ENCODE measurements around the gene SNX24.

SNX24 gene

GRCh38 chr5:122921826-122922225 lies 76.4 kb downstream of the SNX24 start:
- DNase-seq (ENCODE audit: low read depth in 2 of 2) = no peak

GRCh38 chr5:122924203-122924602 lies 78.8 kb downstream of the SNX24 start:
- DNase-seq (ENCODE audit: low read depth in 2 of 2) = no peak

GRCh38 chr5:122924719-122925395 lies 79.4 kb downstream of the SNX24 start:
- DNase-seq (ENCODE audit: low read depth in 2 of 2) = no peak

- no peak for DNase-seq (ENCODE audit: low read depth in 2 of 2)
Observed at GRCh38 chr5:122929001-122929400, 83.6 kb downstream of the SNX24 start.

GRCh38 chr5:122929980-122930379 lies 84.6 kb downstream of the SNX24 start:
- DNase-seq (ENCODE audit: low read depth in 2 of 2) = no peak

- DNase-seq (ENCODE audit: low read depth in 2 of 2) = no peak
Observed at GRCh38 chr5:122933956-122934355, 88.5 kb downstream of the SNX24 start.

GRCh38 chr5:122936088-122936487 lies 90.7 kb downstream of the SNX24 start:
- no peak for DNase-seq (ENCODE audit: low read depth in 2 of 2)

- DNase-seq (ENCODE audit: low read depth in 2 of 2) = no peak
Observed at GRCh38 chr5:122937914-122938313, 92.5 kb downstream of the SNX24 start.

GRCh38 chr5:122940890-122941289 lies 95.5 kb downstream of the SNX24 start:
- DNase-seq (ENCODE audit: low read depth in 2 of 2) = no peak

- DNase-seq (ENCODE audit: low read depth in 2 of 2) = no peak
Observed at GRCh38 chr5:122941737-122942136, 96.3 kb downstream of the SNX24 start.

GRCh38 chr5:122942164-122942914 lies 96.9 kb downstream of the SNX24 start:
- no peak for DNase-seq (ENCODE audit: low read depth in 2 of 2)

- no peak for DNase-seq (ENCODE audit: low read depth in 2 of 2)
Observed at GRCh38 chr5:122943050-122943698, 97.8 kb downstream of the SNX24 start.

GRCh38 chr5:122944051-122944450 lies 98.6 kb downstream of the SNX24 start:
- no peak for DNase-seq (ENCODE audit: low read depth in 2 of 2)

GRCh38 chr5:122947372-122947771 lies 102.0 kb downstream of the SNX24 start:
- no peak for DNase-seq (ENCODE audit: low read depth in 2 of 2)

- DNase-seq (ENCODE audit: low read depth in 2 of 2) = no peak
Observed at GRCh38 chr5:122947772-122948171, 102.4 kb downstream of the SNX24 start.

GRCh38 chr5:122948319-122948718 lies 102.9 kb downstream of the SNX24 start:
- no peak for DNase-seq (ENCODE audit: low read depth in 2 of 2)

- DNase-seq (ENCODE audit: low read depth in 2 of 2) = no peak
Observed at GRCh38 chr5:122951658-122952057, 106.2 kb downstream of the SNX24 start.

- DNase-seq (ENCODE audit: low read depth in 2 of 2) = no peak
Observed at GRCh38 chr5:122954719-122955118, 109.3 kb downstream of the SNX24 start.

GRCh38 chr5:122957457-122957856 lies 112.0 kb downstream of the SNX24 start:
- DNase-seq (ENCODE audit: low read depth in 2 of 2) = no peak

- no peak for DNase-seq (ENCODE audit: low read depth in 2 of 2)
Observed at GRCh38 chr5:122959740-122960445, 114.5 kb downstream of the SNX24 start.

GRCh38 chr5:122963305-122963704 lies 117.9 kb downstream of the SNX24 start:
- no peak for DNase-seq (ENCODE audit: low read depth in 2 of 2)

- no peak for DNase-seq (ENCODE audit: low read depth in 2 of 2)
Observed at GRCh38 chr5:122965111-122965510, 119.7 kb downstream of the SNX24 start.
